Psoas muscle (tissue), 8 donors: Measurements from ENCODE around the gene FAM120B. TPM values are rescaled to one million over a fixed set of nuclear protein-coding genes. Genes with fewer than 3 reads are reported as not detected.

ENCODE experiments used
- ATAC-seq, 4 donors: fragments of 200-7000 bp; cut with Tn5 transposase; one replicate each; pipeline ENCODE4 v1.9.1; 2020; ENCODE audit warnings: moderate library complexity in 3 of 4, mild to moderate bottlenecking in 2 of 4
- DNase-seq, 2 donors: peaks; one replicate each; pipeline ENCODE4 v3.0.0-alpha.2; 2020
- H3K27ac ChIP-seq: fragments of 200-600 bp; one replicate; pipeline ENCODE4 v1.8.0; 2022
- H3K27me3 ChIP-seq, 3 donors: fragments of 200-600 bp in 1 of 3; one replicate each; pipeline versions ENCODE4 v1.6.1 to v1.8.0; 2013 to 2022; ENCODE audit warnings: low read length in 2 of 3, mild to moderate bottlenecking in 2 of 3, moderate library complexity in 1 of 3; ENCODE audit not compliant: insufficient read depth in 3 of 3
- H3K36me3 ChIP-seq, 2 donors: fragments of 200-600 bp in 1 of 2; one replicate each; pipeline versions ENCODE4 v1.6.1 to v1.8.0; 2013 to 2022; ENCODE audit warnings: low read depth in 1 of 2, mild to moderate bottlenecking in 1 of 2, moderate library complexity in 1 of 2; ENCODE audit not compliant: insufficient read depth in 1 of 2
- H3K4me1 ChIP-seq: fragments of 200-600 bp; one replicate; pipeline ENCODE4 v1.8.0; 2022
- H3K4me3 ChIP-seq: fragments of 200-600 bp; one replicate; pipeline ENCODE4 v1.8.0; 2022; ENCODE audit warnings: mild to moderate bottlenecking
- H3K9me3 ChIP-seq: fragments of 200-600 bp; one replicate; pipeline ENCODE4 v1.8.0; 2022
- WGBS, 3 donors: extraction: QIAGEN DNeasy Blood & Tissue Kit; methylation state at CpG; one replicate each; pipeline versions ENCODE4 v1.1.6 to v1.1.7; 2013; 5-methylcytosine and 5-hydroxymethylcytosine counted together
- intact Hi-C, 2 donors: fragments of 100-400 bp; cut with DNase I; formaldehyde crosslinking; loops; one replicate each; pipeline versions ENCODE4 v1.11.0 to v1.14.2; 2022
- long read RNA-seq, 2 donors: library from polyadenylated mRNA; unstranded; transcript quantifications; one replicate each; pipeline ENCODE4 v2.0.0, GENCODE V29; 2021
- polyA plus RNA-seq, 3 donors: library from polyadenylated mRNA; stranded (reverse); fragments of 200-250 nt; gene quantifications; one replicate each; pipeline ENCODE4 v1.2.3, GENCODE V29; 2013
- total RNA-seq, 4 donors: library from RNA; stranded (reverse); fragmentation: NEBNext Ultra II Directional in 2 of 4; extraction: Animal tissue kit (Norgen Biotek cat#: 25700) in 2 of 4; gene quantifications; one replicate each; pipeline versions ENCODE4 v1.2.1 to v1.2.4, GENCODE V29; 2021 to 2023
- TF ChIP-seq, protein P1 (sequence below): fragments of 200-600 bp; IDR thresholded peaks from one replicate; pipeline ENCODE4 v1.8.0; 2022; ENCODE audit warnings: antibody characterized with exemption
- donor health status: healthy with polysubstance abuse.
- donor health status: DM: no; HTN: no; CAD: no; lungs with moderate emphysema.
- donor health status: Bipolar disorder and iron deficiency.
- donor health status: healthy.
- donor health status: DM: yes; HTN: yes; CAD: no.
- donor health status: DM: no; HTN: no; CAD: no.
- donor health status: DM: no; HTN: no; CAD: no.
- donor health status: DM: yes; HTN: yes; CAD: no.

The FAM120B gene, protein sequence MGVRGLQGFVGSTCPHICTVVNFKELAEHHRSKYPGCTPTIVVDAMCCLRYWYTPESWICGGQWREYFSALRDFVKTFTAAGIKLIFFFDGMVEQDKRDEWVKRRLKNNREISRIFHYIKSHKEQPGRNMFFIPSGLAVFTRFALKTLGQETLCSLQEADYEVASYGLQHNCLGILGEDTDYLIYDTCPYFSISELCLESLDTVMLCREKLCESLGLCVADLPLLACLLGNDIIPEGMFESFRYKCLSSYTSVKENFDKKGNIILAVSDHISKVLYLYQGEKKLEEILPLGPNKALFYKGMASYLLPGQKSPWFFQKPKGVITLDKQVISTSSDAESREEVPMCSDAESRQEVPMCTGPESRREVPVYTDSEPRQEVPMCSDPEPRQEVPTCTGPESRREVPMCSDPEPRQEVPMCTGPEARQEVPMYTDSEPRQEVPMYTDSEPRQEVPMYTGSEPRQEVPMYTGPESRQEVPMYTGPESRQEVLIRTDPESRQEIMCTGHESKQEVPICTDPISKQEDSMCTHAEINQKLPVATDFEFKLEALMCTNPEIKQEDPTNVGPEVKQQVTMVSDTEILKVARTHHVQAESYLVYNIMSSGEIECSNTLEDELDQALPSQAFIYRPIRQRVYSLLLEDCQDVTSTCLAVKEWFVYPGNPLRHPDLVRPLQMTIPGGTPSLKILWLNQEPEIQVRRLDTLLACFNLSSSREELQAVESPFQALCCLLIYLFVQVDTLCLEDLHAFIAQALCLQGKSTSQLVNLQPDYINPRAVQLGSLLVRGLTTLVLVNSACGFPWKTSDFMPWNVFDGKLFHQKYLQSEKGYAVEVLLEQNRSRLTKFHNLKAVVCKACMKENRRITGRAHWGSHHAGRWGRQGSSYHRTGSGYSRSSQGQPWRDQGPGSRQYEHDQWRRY
- total RNA-seq (10 to 100 TPM; 17.2 to 24.2 (median 23.7) TPM), polyA plus RNA-seq (10 to 100 TPM in 1 of 3 donors, 1 to 10 TPM in 2; 9.2 to 19.4 (median 9.4) TPM)
- long read RNA-seq, donor 1, full-length matches to known transcripts: 18 of 28 reads
- long read RNA-seq, donor 1, partial matches to known transcripts: 5 of 28 reads
- long read RNA-seq, donor 1, other reads (novel, unspliced or antisense): 5 of 28 reads
- long read RNA-seq, donor 2, full-length matches to known transcripts: 34 of 57 reads
- long read RNA-seq, donor 2, partial matches to known transcripts: 4 of 57 reads
- long read RNA-seq, donor 2, other reads (novel, unspliced or antisense): 19 of 57 reads

DNA sequence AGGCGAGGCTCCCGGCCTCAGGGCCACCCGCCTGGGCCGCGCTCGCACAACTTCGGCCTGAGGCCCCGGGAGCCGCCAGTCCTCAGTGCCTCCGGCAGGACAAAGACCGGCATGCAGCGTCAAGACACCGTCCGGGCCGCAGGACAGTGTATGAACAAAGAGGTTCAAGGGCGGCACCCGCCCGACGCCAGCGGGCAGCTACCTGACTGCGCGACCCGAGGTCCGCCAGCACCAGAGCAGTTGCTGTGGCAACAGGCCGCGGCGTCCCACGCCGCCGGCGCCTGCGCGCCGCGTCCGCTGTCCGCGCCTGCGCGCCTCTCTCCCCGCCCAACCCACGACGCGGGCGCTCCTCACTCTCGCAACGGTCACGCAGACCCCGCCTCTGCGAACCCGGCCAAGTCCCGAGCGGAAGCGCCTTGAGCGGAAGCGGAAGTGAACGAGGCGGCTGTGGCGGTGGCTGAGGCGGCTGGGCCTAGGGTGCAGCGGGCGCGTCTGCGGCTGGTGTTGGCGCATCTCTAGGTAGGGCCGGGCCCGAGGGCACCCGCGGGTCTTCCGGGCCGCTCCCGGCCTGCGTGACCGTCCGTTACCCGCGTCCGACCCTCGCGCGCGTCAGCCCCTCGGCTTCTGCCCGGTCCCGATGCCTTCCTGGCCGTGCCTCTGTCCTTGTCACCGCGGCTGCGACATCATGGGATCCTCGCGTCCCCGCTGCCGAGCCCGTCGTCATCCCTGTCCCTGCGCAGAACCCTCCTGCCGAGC, at the start of gene FAM120B:
TSS of gene FAM120B (plus strand) at position 435 of the 756 bp plus-strand sequence. CDS start 10,633 bp downstream, outside the sequence.
- Histone ChIP-seq H3K9me3 (no peaks in the 10 kb centered on the region), H3K27ac (peak within 1 kb of the TSS; percentile 97), H3K27me3 (no peaks in the 10 kb centered on the region), H3K36me3 (peaks cover 0 to 10% of the 10 kb centered on the region in 2 donors), H3K4me3 (peak within 1 kb of the TSS; percentile 96), H3K4me1 (peaks cover 37% of the 10 kb centered on the region)
- intact Hi-C loops: loop anchor here in 1 of 2 donors (10.0 kb wide), 1 partner anchor 218 kb away; no protein-coding TSS in a partner anchor
- WGBS, 3 donors: 0 to 1% (median 1%) methylated on average over 83 to 97 of the region's 97 CpGs
- DNase-seq: peak; percentile 97 to 99
- TF ChIP-seq, protein P1, sequence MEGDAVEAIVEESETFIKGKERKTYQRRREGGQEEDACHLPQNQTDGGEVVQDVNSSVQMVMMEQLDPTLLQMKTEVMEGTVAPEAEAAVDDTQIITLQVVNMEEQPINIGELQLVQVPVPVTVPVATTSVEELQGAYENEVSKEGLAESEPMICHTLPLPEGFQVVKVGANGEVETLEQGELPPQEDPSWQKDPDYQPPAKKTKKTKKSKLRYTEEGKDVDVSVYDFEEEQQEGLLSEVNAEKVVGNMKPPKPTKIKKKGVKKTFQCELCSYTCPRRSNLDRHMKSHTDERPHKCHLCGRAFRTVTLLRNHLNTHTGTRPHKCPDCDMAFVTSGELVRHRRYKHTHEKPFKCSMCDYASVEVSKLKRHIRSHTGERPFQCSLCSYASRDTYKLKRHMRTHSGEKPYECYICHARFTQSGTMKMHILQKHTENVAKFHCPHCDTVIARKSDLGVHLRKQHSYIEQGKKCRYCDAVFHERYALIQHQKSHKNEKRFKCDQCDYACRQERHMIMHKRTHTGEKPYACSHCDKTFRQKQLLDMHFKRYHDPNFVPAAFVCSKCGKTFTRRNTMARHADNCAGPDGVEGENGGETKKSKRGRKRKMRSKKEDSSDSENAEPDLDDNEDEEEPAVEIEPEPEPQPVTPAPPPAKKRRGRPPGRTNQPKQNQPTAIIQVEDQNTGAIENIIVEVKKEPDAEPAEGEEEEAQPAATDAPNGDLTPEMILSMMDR: no peak
- ATAC-seq: peak; percentile 98 to 99 (median 98)

DNA sequence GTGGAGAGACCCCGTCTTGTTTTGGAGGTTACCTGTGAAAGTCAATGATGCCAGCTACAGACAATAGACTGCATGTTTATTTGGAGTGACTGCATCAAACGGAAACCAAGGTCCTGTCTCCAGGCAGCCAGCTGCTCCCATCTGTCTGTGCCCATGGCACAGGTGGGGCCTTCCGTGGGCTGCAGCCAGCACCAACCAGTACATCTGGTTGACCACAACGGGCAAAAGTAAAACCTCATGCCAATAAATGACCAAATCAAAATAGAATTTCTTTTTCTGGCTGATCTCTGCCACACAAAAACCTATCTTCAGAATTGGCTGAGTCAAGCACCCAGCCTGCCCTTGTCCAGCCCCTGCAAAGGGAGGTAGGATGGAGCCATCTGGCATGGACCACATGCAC, 49.2 kb upstream of the FAM120B start:
- Histone ChIP-seq H3K4me1 (no peaks in the 10 kb centered on the region), H3K27me3 (no peaks in the 10 kb centered on the region), H3K36me3 (no peaks in the 10 kb centered on the region), H3K9me3 (no peaks in the 10 kb centered on the region), H3K27ac (no peak overlapping the region), H3K4me3 (no peak overlapping the region)
- peak in 2 of 4 donors; percentile 38 to 44 for ATAC-seq
- DNase-seq: no peak
- 38 to 47% (median 43%) methylated on average over 4 of the region's 4 CpGs for WGBS, 3 donors
- TF ChIP-seq, protein P1: no peak
- intact Hi-C loops: no loop called here

DNA sequence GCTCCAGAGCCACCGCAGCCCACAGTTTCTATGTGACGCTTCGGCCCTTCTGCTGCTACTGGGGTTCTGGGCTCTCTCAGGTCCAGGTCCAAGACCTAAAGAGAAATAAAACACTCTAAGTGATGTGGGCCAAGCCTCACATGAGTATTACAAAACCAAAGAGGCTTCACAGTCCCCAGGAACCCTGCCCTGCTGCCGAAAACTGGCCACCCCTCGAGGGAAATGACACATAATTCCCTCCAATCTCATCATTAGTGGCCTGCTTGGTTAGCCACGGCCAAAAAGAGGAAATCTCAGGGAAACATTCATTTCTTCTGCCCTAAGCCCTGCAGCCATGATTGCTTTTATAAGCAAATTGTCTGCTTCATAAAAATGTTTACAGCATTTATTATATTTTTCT, 48.2 kb upstream of the FAM120B start:
- 73 to 90% (median 75%) methylated on average over 6 of the region's 6 CpGs for WGBS, 3 donors
- DNase-seq (no peak), ATAC-seq (no peak)
- H3K36me3 ChIP-seq: no peaks in the 10 kb centered on the region
- no peak overlapping the region for H3K27ac ChIP-seq
- TF ChIP-seq, protein P1: no peak
- H3K4me1 ChIP-seq: no peaks in the 10 kb centered on the region
- H3K27me3 ChIP-seq: no peaks in the 10 kb centered on the region
- H3K9me3 ChIP-seq: no peaks in the 10 kb centered on the region
- intact Hi-C loops: no loop called here
- no peak overlapping the region for H3K4me3 ChIP-seq

DNA sequence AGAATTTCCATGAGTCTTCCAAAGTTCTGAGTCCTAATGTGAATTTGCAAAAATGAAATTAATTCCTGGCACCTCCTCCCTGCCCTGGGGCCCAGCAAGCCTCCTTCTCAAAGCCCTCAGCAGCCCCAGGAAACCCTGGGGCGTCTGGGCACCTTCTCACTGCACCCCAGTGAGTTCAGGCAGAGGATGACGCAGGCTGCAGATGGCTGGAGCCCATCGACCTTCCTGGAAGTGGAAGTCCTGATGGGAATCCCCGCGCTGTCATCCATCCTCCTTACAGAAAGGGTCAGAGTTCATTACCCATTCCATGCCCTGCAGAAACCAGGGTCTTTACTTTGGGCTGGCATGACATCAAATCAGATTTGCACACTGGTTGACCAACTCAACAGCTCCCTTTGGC, 47.3 kb upstream of the FAM120B start:
- Histone ChIP-seq H3K4me1 (no peaks in the 10 kb centered on the region), H3K9me3 (no peaks in the 10 kb centered on the region), H3K27me3 (no peaks in the 10 kb centered on the region), H3K36me3 (no peaks in the 10 kb centered on the region), H3K4me3 (no peak overlapping the region), H3K27ac (no peak overlapping the region)
- ATAC-seq: no peak
- TF ChIP-seq, protein P1: no peak
- no peak for DNase-seq
- intact Hi-C loops: no loop called here
- WGBS, 3 donors: 60 to 86% (median 66%) methylated on average over 5 of the region's 5 CpGs
